ENCODE measurements around the gene AGAP1. TPM values are rescaled to one million over a fixed set of nuclear protein-coding genes. Genes with fewer than 3 reads are reported as not detected.
A peak's percentile ranks its signal among the peaks of the same experiment; 100 is the strongest.

AGAP1 gene
- total RNA-seq, 4 donors from 2014 or later, result 23.4 to 46.5 (median 29.3) TPM

- no peaks in the 10 kb centered on the region for H3K9me3 ChIP-seq
- intact Hi-C loops (cut with DNase I), result no loop called here
- DNase-seq, result no peak
- no peak overlapping the region for H3K4me3 ChIP-seq (replicated peaks in 1 of 3)
- H3K36me3 ChIP-seq, result no peaks in the 10 kb centered on the region
- no peak overlapping the region for H3K27ac ChIP-seq
- peaks cover 5 to 13% of the 10 kb centered on the region in 2 donors for H3K4me1 ChIP-seq
- H3K27me3 ChIP-seq, result no peaks in the 10 kb centered on the region
- no peak for TF ChIP-seq CTCF (IDR thresholded peaks at IDR 0.05)
- TF ChIP-seq POLR2A (IDR thresholded peaks at IDR 0.05), result no peak
- WGBS, 2 donors, result 97 to 98% methylated on average over 5 of the region's 5 CpGs
Measured at GRCh38 chr2:235726554-235726953, 232.7 kb downstream of the AGAP1 start.

GRCh38 chr2:235727174-235727573, 233.3 kb downstream of the AGAP1 start:
- TF ChIP-seq CTCF (IDR thresholded peaks at IDR 0.05), result no peak
- no peak overlapping the region for H3K4me3 ChIP-seq (replicated peaks in 1 of 3)
- WGBS, 2 donors, result 72 to 81% methylated on average over 5 of the region's 5 CpGs
- no peak overlapping the region for H3K27ac ChIP-seq
- peaks cover 5 to 13% of the 10 kb centered on the region in 2 donors for H3K4me1 ChIP-seq
- H3K27me3 ChIP-seq, result no peaks in the 10 kb centered on the region
- intact Hi-C loops (cut with DNase I), result no loop called here
- no peak for DNase-seq
- no peaks in the 10 kb centered on the region for H3K9me3 ChIP-seq
- H3K36me3 ChIP-seq, result no peaks in the 10 kb centered on the region

GRCh38 chr2:235727891-235728799, 234.3 kb downstream of the AGAP1 start:
- Histone ChIP-seq H3K4me3 (replicated peaks in 1 of 3) (no peak overlapping the region), H3K36me3 (no peaks in the 10 kb centered on the region), H3K9me3 (no peaks in the 10 kb centered on the region), H3K27ac (no peak overlapping the region), H3K27me3 (no peaks in the 10 kb centered on the region), H3K4me1 (peaks cover 5 to 13% of the 10 kb centered on the region in 2 donors)
- intact Hi-C loops (cut with DNase I), result no loop called here
- peak; percentile 54 to 62 for DNase-seq
- WGBS, 2 donors, result 62 to 71% methylated on average over 17 of the region's 17 CpGs
- peak in 1 of 6 experiments; percentile 13 for TF ChIP-seq CTCF (IDR thresholded peaks at IDR 0.05)
- no peak for TF ChIP-seq POLR2A (IDR thresholded peaks at IDR 0.05)

- no peaks in the 10 kb centered on the region for H3K36me3 ChIP-seq
- intact Hi-C loops (cut with DNase I), result no loop called here
- peaks cover 5 to 12% of the 10 kb centered on the region in 2 donors for H3K4me1 ChIP-seq
- no peak overlapping the region for H3K4me3 ChIP-seq (replicated peaks in 1 of 3)
- no peak overlapping the region for H3K27ac ChIP-seq
- WGBS, 2 donors, result 89 to 94% methylated on average over 6 to 11 of the region's 12 CpGs
- H3K9me3 ChIP-seq, result no peaks in the 10 kb centered on the region
- no peaks in the 10 kb centered on the region for H3K27me3 ChIP-seq
- TF ChIP-seq CTCF (IDR thresholded peaks at IDR 0.05) (no peak), POLR2A (IDR thresholded peaks at IDR 0.05) (no peak)
- no peak for DNase-seq
Measured at GRCh38 chr2:235728800-235729556, 235.1 kb downstream of the AGAP1 start.

- intact Hi-C loops (cut with DNase I), result no loop called here
- Histone ChIP-seq H3K36me3 (no peaks in the 10 kb centered on the region), H3K9me3 (no peaks in the 10 kb centered on the region), H3K27ac (no peak overlapping the region), H3K27me3 (no peaks in the 10 kb centered on the region), H3K4me3 (replicated peaks in 1 of 3) (no peak overlapping the region), H3K4me1 (peaks cover 5 to 8% of the 10 kb centered on the region in 2 donors)
- no peak for TF ChIP-seq CTCF (IDR thresholded peaks at IDR 0.05)
- no peak for TF ChIP-seq POLR2A (IDR thresholded peaks at IDR 0.05)
- no peak for DNase-seq
- whole genome bisulfite sequencing, 2 donors, result 81 to 87% methylated on average over 4 of the region's 4 CpGs
Measured at GRCh38 chr2:235729557-235729947, 235.7 kb downstream of the AGAP1 start.

All from thyroid gland (tissue), 4 donors.